Measurements from ENCODE around the gene THRA. TPM values are rescaled to one million over a fixed set of nuclear protein-coding genes. Genes with fewer than 3 reads are reported as not detected.

Gene THRA, protein sequence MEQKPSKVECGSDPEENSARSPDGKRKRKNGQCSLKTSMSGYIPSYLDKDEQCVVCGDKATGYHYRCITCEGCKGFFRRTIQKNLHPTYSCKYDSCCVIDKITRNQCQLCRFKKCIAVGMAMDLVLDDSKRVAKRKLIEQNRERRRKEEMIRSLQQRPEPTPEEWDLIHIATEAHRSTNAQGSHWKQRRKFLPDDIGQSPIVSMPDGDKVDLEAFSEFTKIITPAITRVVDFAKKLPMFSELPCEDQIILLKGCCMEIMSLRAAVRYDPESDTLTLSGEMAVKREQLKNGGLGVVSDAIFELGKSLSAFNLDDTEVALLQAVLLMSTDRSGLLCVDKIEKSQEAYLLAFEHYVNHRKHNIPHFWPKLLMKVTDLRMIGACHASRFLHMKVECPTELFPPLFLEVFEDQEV
- total RNA-seq, result 21.1 and 28.8 TPM in 2 replicates

DNA sequence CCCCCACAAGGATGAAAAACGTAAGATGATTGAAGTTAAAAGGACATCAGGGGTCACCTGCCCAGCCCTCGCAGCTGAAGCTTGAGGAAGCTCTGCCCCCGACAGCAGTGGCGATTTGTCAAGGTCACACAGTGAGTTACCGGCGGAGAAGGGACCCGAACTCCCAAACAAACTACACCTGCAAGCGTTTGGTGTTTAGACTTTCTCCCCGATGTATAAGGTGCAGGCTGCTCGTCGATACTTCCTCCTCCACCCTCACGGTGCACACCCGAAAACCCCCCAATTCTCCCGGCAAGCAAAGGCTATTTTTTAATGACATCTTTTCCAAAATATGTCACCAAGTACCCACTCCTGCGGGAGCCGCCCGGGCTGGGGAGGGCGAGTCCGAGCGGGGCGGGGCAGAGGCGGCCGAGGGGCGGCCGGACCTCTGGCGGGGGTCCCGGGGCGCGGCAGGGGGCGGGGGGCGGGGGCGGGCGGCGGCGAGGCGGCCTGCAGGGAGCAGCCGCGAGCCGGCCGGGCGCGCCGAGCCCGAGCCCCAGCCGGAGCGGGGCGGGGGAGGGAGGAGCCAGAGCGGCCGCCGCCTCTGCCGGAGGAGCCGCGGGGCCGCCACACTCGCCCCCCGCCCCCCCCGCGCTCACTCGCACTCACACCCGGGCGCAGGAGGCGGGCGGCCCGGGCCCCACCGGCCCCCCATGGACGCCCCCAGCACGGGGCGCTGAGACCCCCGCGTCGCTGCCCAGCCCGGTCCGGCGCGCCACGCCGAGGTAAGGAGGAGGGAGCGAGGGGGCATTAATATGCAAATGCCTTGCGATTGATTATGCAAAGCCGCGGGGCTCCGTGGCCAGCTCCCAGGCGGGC is at the start of gene THRA:
Gene THRA (plus strand): TSS at position 637 of the 858 bp plus-strand sequence. CDS start 11,524 bp downstream, outside the sequence.

DNA sequence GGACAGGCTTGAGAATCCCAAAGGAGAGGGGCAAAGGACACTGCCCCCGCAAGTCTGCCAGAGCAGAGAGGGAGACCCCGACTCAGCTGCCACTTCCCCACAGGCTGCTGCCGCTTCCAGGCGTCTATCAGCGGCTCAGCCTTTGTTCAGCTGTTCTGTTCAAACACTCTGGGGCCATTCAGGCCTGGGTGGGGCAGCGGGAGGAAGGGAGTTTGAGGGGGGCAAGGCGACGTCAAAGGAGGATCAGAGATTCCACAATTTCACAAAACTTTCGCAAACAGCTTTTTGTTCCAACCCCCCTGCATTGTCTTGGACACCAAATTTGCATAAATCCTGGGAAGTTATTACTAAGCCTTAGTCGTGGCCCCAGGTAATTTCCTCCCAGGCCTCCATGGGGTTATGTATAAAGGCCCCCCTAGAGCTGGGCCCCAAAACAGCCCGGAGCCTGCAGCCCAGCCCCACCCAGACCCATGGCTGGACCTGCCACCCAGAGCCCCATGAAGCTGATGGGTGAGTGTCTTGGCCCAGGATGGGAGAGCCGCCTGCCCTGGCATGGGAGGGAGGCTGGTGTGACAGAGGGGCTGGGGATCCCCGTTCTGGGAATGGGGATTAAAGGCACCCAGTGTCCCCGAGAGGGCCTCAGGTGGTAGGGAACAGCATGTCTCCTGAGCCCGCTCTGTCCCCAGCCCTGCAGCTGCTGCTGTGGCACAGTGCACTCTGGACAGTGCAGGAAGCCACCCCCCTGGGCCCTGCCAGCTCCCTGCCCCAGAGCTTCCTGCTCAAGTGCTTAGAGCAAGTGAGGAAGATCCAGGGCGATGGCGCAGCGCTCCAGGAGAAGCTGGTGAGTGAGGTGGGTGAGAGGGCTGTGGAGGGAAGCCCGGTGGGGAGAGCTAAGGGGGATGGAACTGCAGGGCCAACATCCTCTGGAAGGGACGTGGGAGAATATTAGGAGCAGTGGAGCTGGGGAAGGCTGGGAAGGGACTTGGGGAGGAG is 47.5 kb upstream of the THRA start, which contains the start of gene CSF3:
Gene CSF3 (plus strand): TSS at position 436 of the 993 bp plus-strand sequence. CDS start 35 bp downstream, at position 471.

DNA sequence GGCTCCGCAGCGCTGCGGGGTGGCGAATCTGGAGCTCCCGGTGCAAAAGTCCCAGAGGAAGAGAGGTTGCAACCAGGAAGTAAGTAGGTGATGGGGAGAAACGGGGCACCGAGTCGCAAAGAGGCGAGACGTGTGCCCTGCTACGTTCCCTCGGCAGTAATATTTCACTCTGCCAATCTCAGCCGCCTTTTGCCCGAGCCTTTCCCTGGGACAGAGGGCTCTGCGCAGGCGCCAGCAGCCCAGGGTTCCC is 37.6 kb downstream of the THRA start, which contains the start of gene NR1D1:
Gene NR1D1 (minus strand): TSS at position 171 of the 250 bp plus-strand sequence. CDS start 495 bp downstream, outside the sequence.

DNA sequence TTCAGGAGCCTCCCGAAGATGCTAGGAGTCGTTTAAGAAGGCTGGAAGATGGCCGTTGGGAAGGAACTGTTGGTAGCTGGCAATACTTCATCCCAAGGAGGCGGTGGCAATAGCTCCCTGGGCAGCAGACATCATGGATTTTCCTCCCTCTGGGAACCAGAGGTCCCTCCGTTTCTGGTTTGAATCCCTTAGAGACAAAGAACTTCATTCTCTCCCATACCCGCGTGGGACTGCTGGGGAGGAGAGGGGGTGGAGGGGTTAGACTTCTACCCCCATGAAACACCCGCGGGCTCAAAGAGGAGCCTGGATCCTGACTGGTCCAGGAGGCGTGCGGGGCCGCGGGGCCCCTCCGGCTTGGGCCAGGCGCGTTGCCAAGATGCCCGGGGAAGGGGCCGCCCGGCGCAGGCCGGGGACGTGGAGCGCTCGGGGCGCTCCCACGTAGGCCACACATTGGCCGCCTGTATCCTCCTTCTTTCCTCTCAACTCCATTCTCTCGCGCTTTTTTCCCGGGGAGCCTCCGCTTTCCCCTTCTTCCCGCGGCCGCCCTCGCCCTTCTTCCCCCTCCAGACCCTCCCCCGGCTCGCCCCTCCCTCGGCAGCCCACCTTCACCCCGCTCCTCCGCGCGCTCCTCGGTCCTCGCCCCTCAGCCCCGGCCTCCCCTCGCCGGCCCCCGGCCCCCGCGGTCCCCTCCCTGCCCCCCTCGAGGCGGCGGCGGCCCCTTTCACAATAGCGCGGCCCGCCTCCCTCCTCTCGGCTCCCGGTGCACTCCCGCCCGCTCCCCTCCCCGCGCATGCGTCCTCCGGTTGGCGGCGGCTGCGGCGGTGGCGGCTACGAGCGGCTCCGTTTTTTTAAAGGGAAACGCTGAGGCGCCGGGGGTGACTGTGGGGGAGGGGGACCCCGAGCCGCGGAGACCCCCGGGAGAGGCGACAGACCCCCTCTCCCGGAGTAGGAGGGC is 58.7 kb downstream of the THRA start, which contains the start of gene MSL1:
Gene MSL1 (plus strand): TSS at position 791 of the 955 bp plus-strand sequence. CDS start 642 bp downstream, outside the sequence.

Other genes starting within 250 kb of the THRA start
- gene IKZF3, start 198.7 kb upstream of the THRA start, total RNA-seq, result not detected in 2 replicates
- gene ZPBP2, start 194.8 kb upstream of the THRA start, total RNA-seq, result not detected in 2 replicates
- gene GSDMB, start 144.3 kb upstream of the THRA start, total RNA-seq, result 6.7 and 9.4 TPM in 2 replicates
- gene ORMDL3, start 135.4 kb upstream of the THRA start, total RNA-seq, result 94.8 and 98.3 TPM in 2 replicates
- not detected in 2 replicates for gene LRRC3C, start 135.2 kb upstream of the THRA start, total RNA-seq
- gene GSDMA, start 100.0 kb upstream of the THRA start, total RNA-seq, result not detected in 2 replicates
- 73.2 and 87.1 TPM in 2 replicates for gene PSMD3, start 82.2 kb upstream of the THRA start, total RNA-seq
- not detected in 2 replicates for gene CSF3, start 47.5 kb upstream of the THRA start, total RNA-seq
- 23.3 and 25.6 TPM in 2 replicates for gene MED24, start 8.6 kb upstream of the THRA start, total RNA-seq
- gene NR1D1, start 37.6 kb downstream of the THRA start, total RNA-seq, result 2.9 and 3.9 TPM in 2 replicates
- gene MSL1, start 59.0 kb downstream of the THRA start, total RNA-seq, result 36.6 and 38.4 TPM in 2 replicates
- 27.3 and 29.6 TPM in 2 replicates for gene CASC3, start 77.6 kb downstream of the THRA start, total RNA-seq
- 0.40 and 0.75 TPM in 2 replicates for gene RAPGEFL1, start 114.5 kb downstream of the THRA start, total RNA-seq
- 5.3 and 7.6 TPM in 2 replicates for gene WIPF2, start 156.3 kb downstream of the THRA start, total RNA-seq
- 9.5 and 20.2 TPM in 2 replicates for gene CDC6, start 224.9 kb downstream of the THRA start, total RNA-seq
- gene RARA, start 246.2 kb downstream of the THRA start, total RNA-seq, result 13.9 and 16.4 TPM in 2 replicates